Mammary epithelial cell (primary cell): ENCODE data around the gene RAD51.

Experiments used
- EZH2 ChIP-seq: IDR thresholded peaks from 2 replicates; pipeline ENCODE4 v1.6.1; 2012; ENCODE audit warnings: low read length, inconsistent platforms, borderline replicate concordance
- TF ChIP-seq, protein P1 (sequence below), 2 donors: IDR thresholded peaks in 1 of 2; conservative IDR thresholded peaks in 1 of 2; 2 replicates each; pipeline ENCODE4 v1.5.1; 2011 to 2012; ENCODE audit warnings: inconsistent platforms in 2 of 2, low read length in 2 of 2, mild to moderate bottlenecking in 2 of 2, control low read depth in 1 of 2, low read depth in 1 of 2; ENCODE audit not compliant: insufficient read depth in 1 of 2; ENCODE audit errors: extremely low read depth in 1 of 2

DNA sequence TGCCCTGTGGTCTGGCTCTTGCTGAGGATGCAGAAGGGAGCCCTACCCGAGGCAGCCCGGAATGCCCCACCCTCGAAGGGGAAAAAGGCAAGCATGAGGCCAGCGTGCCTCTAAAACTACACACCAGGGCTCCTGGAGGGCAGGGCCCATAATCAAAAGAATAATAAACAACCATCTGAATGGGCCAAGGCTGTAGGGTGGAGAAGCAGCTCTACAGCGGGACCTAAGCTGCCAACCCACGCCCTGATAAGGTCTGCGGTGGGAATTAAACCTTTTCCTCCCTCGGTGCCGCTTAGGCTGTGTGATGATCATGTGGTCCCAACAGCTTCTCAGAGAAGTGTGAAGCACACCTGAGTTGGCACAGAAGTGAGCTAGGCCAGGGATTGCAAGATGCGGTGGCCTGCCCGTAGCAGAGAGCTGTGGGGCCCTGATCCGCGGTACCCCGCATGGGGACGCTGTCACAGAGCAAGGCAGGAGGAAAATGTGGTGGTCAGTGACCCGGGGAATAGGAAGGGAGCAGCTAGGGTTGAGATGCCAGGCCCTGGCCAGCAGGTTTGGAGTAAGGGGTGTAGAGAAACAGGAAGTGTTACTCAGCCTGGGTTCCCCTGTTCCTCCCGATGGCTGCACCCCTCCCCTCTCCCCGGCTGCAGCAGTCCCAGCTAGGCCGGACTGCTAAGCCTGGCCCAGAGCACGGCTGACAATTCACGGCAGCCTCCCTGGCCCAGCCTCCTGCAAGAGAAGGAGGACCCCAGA is 73.7 kb downstream of the RAD51 start:
- TF ChIP-seq, protein P1, sequence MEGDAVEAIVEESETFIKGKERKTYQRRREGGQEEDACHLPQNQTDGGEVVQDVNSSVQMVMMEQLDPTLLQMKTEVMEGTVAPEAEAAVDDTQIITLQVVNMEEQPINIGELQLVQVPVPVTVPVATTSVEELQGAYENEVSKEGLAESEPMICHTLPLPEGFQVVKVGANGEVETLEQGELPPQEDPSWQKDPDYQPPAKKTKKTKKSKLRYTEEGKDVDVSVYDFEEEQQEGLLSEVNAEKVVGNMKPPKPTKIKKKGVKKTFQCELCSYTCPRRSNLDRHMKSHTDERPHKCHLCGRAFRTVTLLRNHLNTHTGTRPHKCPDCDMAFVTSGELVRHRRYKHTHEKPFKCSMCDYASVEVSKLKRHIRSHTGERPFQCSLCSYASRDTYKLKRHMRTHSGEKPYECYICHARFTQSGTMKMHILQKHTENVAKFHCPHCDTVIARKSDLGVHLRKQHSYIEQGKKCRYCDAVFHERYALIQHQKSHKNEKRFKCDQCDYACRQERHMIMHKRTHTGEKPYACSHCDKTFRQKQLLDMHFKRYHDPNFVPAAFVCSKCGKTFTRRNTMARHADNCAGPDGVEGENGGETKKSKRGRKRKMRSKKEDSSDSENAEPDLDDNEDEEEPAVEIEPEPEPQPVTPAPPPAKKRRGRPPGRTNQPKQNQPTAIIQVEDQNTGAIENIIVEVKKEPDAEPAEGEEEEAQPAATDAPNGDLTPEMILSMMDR (conservative IDR thresholded peaks at IDR 0.05 in 1 of 2, IDR thresholded peaks at IDR 0.05 in 1 of 2; ENCODE audit: extremely low read depth in 1 of 2, insufficient read depth in 1 of 2, low read depth in 1 of 2, low read length in 2 of 2): no peak
- no peak for TF ChIP-seq EZH2
